Umbilical cord (tissue), 2 donors: ENCODE data around the gene NOCT. TPM values are rescaled to one million over a fixed set of nuclear protein-coding genes. Genes with fewer than 3 reads are reported as not detected.
"Not testable (repeated sequence)": the region's sequence is repeated elsewhere in the genome, so short reads cannot be mapped to it uniquely, and the experiment has no call there.

Source experiments
- DNase-seq: peaks from one replicate; pipeline ENCODE4 v3.0.0-alpha.2; 2015; ENCODE audit warnings: low spot score
- total RNA-seq: library from RNA; depleted of rRNA; stranded (reverse); fragments of >200 nt; gene quantifications from one replicate; pipeline ENCODE4 v1.2.3, GENCODE V29; 2014; ENCODE audit warnings: low replicate concordance; ENCODE audit not compliant: insufficient read depth

Gene NOCT
- total RNA-seq, 1 donor from 2014 or later, result 7.5 TPM

DNA sequence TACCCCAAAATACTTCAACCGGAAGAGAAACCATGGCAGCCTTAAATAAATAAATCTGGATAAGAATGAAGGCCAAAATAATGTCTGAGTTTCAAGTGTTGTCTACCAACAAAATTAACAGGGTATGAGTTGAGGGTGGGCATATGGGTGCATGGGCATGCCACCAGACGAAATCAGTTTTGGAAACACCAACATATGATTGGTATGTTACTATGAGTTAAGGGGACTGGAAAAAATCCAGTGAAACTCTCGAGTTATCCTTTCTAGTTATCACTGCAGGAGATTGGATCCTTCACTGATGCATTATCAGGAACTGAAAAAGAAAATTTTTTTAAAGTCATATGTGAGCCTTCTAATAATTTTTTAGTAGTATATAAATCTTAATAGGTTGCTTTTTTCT, 32.4 kb downstream of the NOCT start:
- no peak for DNase-seq

DNA sequence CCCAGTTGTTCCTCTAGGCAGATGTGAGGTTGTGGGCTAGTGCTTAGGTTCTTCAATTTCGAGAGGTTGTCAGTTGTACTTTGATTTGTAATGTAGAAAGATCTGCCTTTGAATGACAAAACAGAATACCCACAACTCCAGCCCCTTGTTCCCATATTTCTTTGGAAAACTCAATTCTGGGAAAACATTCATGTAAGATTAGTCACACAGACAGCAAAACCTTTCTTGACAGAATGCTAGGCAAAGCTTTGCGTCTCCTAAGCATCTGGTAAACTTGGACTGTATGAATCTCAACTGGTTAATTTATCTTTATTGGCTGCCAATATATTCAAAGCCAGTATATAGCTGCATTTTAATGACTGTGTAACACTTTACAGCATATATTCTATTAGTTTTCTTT, 34.9 kb downstream of the NOCT start:
- no peak for DNase-seq

DNA sequence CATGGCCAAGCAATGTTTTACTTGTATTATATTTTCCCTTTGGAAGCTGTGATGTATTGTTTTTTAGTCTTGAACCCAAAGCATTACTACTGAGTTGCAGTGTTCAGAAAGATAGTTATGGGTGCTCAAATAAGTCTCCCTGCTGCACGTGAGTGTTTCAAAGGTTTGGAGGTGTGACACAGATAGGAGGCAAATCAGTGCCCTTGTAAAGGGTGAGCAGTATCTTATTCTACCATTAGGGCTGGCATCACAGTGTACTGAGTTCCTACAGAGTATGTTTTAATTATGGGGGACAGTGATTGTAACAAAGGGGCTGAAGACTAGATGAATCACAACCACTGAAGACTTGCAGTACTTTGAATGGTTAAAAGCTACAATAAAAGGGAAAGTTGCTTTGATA, 38.3 kb downstream of the NOCT start:
- DNase-seq, result no peak

DNA sequence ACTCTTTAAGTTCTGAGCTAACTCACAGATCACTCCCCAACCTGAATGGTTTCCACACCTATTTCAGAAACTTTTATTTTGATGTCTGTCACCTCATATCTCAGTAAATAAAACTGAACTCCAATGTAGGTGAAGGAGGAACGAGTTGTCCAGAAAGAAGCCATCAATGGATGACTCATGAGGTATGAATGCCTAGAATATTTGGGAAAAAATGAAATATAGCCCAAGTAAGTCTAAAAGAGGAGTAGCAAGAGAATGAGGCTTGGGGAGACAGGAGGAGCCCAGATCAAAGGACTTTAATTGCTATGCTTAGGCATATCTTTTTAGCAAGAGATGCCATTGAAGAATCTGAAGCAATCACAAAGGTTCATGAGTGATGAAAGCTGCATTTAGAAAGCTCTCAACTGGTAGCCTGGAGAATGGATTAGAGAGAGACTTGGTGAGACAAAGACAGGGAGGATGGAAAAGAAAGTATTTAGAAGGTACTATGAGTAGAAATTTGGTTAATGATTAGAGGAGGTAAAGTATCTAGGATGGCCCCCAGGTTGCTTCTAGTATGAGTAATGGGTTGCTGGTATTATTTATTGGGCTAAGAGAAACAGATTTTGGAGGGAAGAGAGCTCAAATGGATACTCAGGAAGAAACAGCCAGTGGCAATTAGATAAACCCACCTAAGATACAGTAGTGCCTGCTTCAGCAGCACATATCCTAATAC, 39.4 kb downstream of the NOCT start:
- no peak for DNase-seq

DNA sequence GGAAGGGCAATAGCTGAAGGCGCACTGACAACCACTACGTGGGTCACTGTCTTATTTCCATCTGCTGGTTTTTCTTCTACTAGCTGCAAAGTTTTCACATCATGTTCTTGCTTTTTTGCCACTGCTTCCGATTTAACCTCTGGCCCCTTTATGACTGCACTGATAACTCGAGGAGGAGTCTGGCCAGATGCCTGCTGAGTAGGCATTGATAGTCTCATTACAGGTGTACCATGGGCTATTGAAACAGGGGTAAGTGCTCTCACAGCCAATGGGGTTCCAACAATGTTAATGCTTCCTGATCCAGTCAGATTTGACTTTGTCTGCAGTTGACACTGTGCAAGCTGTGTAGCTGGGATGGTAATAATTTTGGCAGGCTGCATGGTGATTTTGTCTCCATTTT, 43.4 kb downstream of the NOCT start:
- DNase-seq, result not testable (repeated sequence)

DNA sequence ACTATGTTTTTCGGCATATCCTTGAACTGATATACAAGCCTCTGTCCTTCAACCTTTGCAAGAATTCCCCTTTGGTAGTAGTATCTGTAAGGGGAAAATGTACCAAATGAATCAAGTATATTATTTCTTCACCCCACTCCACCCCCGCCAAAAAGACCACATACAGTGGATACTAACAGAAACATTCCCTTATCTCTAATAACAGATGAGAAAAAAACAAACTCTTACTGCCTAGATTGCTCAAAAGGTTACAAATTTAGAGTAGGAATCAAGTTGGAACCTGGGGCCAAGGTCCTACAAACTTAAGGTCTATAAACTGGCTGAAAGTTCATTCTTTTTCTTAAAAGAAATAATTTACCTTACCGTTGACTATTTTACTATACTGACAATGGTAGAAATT, 45.0 kb downstream of the NOCT start:
- no peak for DNase-seq

DNA sequence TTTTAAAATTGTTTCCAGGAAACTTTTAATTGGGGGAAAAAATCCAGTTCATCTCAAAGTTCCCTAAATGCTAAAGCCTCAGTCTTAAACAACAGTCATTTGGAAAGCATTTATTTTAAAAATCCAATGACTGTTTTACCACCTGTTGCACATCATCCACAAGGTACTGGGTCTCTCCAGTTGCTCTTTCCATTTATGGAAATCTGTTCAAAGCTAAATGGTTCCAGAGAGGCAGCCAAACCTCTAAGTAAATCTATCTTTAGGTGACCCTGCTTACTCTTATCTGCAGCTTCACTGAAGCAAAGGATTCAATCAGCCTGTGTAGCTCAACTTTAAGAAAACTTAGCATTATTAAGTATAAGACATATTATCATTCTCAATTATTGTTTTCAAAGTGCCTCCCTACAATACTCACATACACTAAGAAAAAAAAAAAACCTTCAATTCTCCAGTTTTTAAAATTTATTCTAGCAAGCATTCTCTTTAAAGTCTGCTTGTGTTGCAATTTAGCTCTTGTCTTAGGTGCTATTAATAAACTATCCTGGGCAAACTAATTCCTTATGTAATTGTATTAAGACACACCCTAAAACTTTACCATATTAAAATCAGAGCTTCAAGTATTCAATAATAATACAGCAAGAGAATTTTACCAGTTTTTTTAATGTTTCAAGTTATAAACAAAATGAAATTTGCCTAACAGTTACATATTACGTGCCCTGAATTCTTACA, 60.6 kb downstream of the NOCT start:
- peak; percentile 8 for DNase-seq

DNA sequence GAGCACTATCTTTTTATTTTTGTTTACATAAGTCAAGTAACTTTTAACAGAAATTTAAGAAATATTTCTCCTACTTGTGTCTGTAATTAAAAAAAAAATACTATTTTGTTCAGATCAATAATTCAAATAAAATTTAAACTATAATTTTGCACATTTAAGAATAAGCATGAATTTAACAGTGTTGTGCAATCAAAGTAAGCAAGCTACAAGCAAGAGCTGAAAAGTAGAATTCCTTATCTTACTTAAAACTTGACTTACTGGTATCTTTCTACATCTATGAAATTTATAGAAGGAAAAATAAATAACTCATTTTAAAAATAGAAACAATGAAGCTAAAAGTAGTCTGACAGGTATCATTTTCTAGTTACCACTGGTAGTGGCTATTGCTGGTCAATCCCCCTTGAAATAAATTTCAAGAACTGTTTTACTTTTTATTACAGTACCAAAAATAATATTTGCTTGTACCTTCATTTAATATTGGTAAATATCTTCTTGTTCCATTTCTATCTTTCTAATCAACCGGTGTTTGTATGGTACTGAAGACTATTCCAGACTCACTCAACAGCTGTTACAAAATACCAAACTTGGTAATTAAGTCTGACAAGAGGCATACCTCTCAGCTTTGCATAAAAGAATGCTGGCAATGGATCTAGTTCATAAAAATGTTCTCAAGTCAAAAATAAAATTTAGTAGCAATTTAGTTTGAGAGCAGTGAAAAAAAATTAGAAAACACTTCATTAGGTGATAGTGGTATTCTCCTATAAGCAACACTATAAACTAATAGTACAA, 62.2 kb downstream of the NOCT start:
- no peak for DNase-seq

DNA sequence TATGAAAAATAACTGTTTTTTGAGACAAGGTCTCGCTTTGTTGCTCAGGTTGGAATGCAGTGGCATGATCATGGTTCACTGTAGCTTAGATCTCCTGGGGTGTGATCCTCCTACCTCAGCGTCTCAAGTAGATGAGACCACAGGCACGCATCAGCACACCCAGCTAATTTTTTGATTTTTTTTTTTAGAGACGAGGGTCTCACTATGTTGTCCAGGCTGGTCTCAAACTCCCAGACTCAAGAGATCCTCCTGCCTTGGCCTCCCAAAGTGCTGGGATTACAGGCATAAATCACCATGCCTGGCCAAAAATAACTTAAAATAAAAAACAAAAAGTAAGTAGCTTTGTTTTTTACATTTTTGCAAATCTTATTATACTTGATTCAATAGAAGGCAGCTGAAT, 63.3 kb downstream of the NOCT start:
- no peak for DNase-seq

DNA sequence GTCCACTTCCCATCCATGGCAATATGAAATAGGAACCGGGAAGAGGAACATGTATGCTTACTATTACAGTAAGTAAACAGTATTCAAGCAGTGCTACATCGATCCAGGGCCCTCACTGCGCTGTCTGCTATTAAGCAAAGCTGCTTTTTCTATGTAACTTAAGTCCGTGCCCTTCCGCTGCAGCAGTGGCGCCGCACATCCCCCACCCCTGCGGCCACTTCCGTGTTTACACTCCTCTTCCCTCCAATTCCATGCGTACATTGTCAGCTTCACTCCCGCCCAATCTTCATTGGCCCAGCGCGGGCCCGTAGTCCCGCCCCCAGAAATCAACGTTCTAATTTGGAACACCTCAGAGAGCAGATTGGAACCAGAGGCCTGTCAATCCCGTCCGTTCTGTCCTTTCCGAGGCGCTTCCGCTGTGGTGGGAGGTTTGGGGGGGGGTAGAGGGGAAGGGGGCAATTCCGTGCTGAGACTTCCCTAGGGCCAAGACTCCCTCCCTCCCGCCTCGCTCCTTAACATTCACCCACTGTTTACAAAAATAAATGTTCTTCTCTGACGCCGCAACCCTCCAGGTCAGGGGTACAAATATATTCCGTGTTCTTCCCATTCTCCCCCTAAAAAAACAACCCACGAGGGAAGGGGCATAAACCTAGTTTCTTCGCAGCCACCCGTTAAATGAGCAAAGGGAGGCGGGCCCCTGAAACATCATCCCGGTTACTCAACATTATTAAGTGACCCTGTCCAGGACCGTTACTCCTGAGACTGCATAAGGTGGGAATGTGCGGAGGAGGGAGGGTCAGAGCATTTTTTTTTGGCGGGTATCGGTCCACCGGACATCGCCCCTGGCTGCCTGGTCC, 67.4 kb downstream of the NOCT start:
- DNase-seq, result peak; percentile 100

DNA sequence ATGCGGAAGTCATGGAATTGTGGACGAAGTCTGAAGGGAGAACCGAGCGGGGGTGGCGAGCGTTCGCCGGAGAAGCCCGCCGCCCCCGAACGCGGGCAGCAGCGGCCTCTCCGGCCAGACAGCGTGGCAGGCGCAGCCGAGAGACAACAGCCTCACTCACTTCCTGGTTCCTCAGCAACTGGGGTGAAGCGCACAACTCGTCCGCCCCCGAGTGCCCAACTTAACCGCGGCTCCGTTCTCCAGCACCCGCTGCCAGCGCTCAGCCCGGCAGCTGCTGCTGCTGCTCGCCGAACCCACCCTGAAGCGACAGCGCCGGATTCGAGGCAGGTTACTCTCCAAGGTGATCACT, 68.0 kb downstream of the NOCT start:
- peak; percentile 75 for DNase-seq

DNA sequence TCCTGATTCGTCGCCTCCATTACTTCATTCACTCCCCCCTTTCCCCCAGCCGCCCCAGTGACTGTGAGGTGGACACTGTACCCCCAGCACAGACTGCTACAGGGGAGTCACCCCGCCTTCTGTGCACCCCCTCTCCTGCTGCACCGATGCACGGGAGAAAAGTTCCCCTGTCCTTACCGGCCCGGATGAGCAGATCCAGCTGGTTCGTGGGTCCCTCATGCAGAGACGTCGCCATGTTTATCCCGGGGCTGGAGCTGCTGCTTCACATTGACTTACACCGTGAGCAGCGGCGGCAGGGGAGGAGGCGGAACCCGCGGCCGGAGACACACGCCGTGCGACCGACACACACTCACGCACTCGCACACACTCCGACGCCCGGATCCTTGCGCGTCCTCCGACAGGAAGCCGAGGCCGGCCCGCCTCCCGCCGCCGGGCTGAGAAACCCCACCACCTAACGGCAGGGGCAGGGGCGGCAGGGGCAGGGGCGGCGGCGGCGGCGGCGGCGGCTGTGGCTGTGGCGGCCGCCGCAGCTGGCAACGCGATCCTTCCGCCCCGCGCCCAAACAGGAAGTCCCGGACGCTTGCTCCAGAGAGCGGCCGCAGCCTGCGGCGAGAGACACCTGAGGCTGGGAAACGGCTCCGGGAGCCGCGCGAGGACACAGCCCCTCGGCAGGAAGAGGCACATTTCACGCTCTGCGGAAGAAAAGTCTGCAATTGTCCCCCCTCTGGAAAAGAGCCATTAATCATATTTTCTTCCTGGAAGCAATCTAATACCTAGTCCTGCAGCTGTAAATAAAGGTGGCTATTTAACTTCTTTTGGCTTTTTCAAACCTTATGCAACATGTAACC, 68.6 kb downstream of the NOCT start:
- DNase-seq, result peak; percentile 94

DNA sequence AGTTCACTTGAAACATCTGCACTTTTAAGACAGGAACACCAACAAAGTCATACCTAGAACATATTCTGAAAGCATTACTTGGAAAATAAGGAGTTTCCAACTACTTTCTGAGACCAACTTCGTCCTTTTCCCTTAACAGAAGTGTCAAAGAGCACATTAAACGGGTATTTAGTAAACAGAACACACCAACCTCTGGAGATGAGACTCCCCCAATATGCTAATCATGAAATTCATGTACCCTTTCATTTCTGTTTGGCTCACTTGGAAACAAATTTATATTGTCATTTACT, 69.2 kb downstream of the NOCT start:
- DNase-seq, result no peak

DNA sequence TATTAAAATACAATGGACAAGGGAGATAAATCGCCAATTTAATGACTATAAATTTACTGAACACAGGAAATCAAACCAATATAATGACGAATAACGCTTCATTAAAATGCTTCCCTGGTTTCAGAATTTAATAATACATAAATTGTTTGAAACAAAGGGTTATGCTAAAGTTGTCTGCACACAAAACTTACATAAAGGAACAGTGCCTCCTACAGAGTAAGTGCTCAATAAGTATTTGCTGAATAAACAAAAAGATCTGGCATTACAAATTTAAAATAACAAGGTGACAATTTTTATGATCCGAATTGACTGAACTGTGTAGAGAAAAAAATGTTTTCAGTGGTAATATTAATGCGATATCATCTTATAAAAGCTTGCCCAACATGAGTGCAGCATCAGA, 69.6 kb downstream of the NOCT start:
- DNase-seq, result no peak

DNA sequence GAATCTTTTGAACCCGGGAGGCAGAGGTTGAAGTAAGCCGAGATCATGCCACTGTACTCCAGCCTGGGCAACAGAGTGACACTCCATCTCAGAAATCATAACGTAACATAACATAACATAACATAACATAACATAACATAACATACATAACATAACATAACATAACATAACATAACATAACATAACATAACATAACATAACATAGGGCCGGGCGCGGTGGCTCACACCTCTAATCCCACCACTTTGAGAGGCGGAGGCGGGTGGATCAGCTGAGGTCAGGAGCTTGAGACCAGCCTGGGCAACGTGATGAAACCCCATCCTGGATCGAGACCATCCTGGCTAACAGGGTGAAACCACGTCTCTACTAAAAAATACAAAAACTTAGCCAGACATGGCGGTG, 76.7 kb downstream of the NOCT start:
- DNase-seq, result no peak

Other genes with a start within 250 kb of the NOCT start
- gene ELF2, start 161.4 kb downstream of the NOCT start, total RNA-seq, result 103 TPM